Erythroblast (primary cell): ENCODE results near the gene FRMD4A.

Experiments used
- GATA1 ChIP-seq: IDR thresholded peaks from 2 replicates; pipeline ENCODE4 v1.6.1; 2011; ENCODE audit warnings: low read depth, mild to moderate bottlenecking, control low read depth, low read length, moderate library complexity
- POLR2A ChIP-seq: IDR thresholded peaks from 2 replicates; pipeline ENCODE4 v1.6.1; 2011; ENCODE audit warnings: mild to moderate bottlenecking, low read length

- TF ChIP-seq POLR2A (no peak), GATA1 (no peak)
Measured at GRCh38 chr10:14125564-14125963, 205.2 kb downstream of the FRMD4A start.
